HG03108 (cell line): ENCODE measurements around the gene ZMYM4.
"Not testable (repeated sequence)": the region's sequence is repeated elsewhere in the genome, so short reads cannot be mapped to it uniquely, and the experiment has no call there.

ENCODE experiments used
- ATAC-seq: cut with Tn5 transposase; IDR thresholded peaks from one replicate; pipeline ENCODE4 v1.9.1; 2021; ENCODE audit warnings: moderate library complexity; ENCODE audit not compliant: unreplicated experiment

ZMYM4 gene

DNA sequence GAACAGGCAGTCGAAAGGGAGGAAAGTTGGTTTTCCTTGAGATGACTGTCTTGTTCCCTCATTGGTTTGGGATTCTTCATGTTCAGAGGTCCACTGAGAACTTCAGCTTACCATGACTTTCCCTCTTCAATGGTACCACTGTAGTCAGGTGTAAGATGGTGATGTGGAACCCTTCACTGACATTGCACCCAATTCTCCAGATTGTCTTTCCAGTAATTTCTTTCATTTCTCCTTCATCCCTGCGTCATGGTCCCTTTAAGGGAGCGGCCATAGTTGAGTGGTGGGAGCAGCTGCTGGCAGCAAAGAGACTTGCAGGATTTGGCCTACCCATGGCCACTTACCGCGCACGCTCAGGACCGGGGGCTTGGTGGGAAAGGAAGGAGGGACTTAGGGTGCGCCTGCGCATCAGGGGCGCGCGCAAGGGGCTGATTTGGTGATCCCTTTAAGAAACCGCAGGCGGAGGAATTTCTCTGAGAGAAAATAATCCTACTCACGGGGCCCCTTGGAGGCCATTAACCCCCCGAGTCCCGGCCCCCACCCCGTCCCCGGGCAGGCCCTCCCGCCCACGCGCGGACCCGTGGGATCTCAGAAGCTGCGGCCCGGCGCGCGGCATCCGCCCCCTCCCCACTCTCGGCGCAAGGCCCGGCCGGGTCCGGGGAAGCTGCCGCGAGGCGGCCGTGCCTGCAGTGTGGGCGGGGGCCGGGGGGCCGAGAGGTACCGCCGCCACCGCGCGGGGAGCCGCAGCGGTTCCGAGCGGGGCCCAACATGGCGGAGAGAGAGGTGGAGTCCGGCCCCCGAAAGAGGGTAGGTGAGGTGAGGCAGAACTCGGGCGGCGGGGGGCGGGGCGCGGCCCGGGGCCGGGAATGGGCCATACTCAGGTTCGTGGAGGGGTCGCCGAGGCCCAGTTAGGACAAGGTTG, at the start of gene ZMYM4:
TSS of gene ZMYM4 (plus strand) at position 428 of the 919 bp plus-strand sequence. CDS start at position 766, 338 bp downstream.
- ATAC-seq: peak; percentile 82

DNA sequence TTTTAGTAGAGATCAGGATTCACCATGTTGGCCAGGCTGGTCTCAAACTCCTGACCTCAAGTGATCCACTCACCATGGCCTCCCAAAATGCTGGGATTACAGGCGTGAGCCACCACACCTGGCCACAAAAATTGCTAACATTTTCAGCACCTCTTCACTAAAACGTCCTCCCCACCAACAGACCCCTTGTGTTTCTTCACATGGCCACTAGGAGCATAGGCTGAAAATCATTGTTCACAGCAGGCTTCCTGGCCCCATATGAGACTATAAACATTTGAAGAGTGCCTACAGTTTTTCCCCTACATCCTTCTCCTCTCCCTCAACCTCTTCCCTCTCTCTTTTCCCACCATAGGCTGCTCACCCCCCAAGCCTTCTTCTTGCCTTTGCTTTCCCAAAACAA, 47.5 kb upstream of the ZMYM4 start:
- no peak for ATAC-seq

DNA sequence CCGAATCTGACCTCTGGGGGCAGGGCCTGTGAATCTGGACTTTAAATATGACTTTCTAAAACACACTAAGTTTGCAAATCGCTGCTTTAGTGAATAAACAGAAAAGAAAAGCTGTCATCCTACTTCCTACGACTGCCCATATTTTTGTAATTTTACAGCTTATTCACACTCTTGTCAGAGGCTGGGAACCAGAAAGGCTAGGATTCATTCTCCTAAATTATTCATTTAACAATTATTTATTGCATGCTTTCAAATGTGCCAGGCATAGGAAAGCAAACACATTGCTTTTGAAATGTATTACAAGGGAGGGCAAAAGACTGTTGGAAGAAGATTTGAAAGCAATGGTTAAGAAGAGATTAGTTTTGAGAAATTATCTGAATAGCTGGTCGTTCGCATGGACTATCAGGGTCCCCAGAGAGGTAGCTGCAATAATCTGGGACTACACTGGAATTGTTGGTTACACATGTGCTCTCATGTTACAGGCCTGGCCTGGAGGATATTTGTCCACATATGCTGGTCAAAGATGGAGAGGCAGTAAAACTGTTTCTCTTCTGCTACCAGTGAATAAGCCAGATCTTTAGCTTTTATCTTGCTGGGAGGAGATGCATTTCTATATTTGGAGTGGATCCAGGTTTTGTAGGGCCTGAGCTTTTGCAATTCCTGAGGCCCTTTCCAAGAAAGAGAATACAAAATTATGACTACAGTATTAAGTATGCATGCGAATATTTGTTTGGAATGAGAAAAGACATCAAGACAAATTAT, 46.0 kb upstream of the ZMYM4 start:
- no peak for ATAC-seq

DNA sequence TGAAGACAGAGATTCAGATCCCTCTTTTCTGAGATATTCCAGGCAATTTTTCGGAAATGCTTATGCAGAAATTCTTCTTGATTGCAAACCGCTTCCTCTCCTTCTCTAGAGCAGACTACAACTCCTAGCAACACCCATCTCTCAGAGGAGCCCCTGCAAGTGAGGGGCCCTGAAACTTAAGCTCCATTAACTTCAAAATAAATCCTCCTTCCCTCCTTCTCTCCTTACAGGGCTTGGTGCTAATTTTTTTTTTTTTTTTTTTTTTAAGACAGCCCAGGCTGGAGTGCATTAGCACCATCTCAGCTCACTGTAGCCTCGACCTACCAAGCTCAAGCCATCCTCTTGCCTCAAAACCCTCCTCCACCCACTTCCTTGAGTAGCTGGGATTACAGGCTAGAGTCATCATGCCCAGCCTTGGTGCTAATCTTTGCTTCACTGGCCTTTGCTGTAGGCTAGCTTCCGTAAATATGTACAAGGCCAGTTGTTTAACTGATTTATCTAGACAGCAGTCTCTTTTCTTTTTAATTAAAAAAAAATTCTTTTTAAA, 45.4 kb upstream of the ZMYM4 start:
- ATAC-seq: no peak

DNA sequence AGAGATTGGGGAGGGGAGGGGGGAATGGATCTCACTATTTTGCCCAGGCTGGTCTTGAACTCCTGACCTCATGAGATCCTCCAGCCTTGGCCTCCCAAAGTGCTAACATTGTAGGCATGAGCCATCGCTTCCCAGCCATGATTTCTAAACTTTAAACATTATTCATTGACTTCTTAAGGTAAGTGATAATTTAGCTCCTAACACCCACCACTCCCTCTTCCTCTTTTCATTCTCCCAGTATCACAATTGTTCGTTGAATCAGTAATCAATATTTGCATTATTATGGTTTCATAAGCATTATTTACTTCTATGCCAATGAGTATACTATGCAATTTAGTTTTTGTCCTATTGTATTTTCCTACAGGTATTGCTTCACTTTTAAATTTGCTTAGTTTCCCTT, 42.0 kb upstream of the ZMYM4 start:
- no peak for ATAC-seq

DNA sequence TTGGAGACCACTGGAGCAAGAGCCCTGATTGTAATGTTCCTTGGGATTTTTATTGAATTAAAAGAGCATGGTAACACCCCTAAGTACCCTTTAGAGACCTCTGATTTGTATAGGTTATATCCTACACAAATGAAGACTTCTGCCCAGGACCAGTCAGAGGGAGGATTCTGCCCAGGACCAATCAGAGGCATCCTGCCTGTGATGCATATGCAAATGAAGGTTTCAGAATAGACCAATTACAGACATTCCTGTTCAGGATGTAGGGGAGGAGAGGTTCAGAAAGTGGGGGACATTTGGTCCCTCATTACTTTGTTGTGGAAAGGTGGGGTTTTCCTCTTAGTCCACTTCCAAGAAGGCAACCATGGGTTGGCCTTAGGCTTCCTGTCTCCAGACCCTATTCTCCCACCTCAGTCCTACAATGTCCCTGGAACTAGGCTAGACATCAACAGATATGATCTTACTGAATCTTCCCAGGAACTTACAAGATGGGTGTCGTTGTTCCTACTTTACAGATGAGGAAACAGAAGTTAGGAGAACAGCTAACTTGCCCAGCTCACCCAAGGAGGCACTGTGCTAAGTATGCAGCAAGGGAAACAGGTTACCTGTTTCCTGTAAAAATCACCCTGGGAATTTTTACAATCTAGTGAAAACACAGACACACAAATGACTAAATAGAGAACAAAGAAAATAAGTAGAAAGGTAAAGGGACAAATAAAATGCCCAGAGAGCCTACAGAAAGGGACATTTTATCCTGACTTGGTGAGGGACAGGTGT, 38.7 kb upstream of the ZMYM4 start:
- ATAC-seq: no peak

DNA sequence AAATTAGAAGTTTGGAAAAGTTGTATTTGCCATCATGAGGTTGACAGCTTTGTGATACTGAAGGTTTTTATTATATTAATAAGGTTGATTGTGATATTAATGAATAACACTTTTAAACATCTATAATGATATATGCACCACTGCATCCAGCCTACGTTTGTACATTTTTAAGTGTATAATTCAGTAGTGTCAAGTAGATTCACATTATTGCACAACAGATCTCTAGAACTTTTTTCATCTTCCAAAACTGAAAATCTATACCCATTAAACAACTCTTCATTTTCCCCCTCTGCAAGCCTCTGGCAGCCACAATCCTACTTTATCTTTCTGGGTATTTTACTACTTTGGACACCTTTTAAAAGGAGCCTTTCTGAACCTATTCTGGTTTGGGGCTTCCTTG, 37.2 kb upstream of the ZMYM4 start:
- no peak for ATAC-seq

DNA sequence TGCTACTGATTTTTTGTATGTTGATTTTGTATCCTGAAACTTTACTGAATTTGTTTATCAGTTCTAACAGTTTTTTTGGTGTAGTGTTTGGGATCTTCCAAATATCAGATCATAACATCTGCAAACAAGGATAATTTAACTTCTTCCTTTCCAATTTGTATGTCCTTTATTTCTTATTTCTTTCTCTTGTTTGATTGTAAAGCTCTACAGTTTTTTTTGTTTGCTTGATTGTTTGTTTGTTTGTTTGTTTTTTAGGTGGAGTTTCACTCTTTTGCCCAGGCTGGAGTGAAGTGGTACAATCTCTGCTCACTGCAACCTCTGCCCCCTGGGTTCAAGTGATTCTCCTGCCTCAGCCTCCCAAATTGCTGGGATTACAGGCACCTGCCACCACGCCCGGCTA, 31.7 kb upstream of the ZMYM4 start:
- ATAC-seq: not testable (repeated sequence)

DNA sequence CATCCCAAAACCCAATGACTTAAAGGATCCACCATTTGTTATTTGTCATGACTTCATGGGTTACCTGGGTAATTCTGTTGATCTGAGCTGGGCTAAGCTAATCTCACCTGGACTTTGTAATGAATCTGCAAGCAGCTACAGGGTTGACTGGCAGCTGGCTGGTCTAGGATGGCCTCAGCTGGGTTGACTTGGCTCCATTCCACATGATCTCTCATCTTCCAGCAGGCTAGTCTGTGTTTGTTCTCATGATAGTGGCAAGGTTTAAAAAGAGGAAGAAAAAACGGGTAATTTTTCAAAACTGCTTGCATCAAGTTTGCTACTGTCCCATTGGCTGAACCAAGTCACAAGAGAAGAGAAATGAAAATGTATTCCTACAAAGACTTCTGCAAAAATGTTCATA, 24.8 kb upstream of the ZMYM4 start:
- ATAC-seq: no peak

DNA sequence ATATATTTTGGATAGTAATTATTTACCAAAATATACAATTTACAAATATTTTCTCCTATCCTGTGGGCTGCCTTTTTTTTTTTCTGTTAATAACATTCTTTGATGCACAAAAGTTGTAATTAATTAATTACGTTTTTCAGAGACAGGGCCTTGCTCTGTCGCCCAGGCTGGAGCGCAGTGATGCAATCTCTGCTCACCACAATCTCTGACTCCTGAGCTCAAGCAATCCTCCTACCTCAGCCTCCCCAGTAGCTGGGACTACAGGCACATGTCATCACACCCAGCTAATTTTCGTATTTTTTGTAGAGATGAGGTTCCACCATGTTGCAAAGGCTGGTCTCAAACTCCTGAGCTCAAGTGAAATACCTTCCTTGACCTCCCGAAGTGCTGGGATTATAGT, 21.3 kb upstream of the ZMYM4 start:
- ATAC-seq: no peak

DNA sequence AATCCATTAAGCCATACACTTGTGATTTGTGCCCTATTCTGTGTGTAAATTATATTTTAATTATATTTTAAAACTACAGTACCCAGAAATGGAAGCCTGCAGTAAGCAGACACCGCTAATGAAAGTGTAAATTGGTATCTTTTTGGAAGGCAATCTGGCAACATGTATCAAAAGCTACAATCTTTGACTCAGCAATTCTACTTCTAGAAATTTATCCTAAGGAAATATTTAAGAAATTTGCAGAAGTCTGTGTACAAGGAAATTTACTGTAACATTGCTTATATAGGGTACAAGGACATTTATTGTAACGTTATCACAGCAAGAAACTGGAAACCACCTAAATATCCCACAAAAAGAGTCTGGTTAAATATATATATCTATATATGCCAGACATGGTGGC, 14.6 kb upstream of the ZMYM4 start:
- ATAC-seq: no peak

DNA sequence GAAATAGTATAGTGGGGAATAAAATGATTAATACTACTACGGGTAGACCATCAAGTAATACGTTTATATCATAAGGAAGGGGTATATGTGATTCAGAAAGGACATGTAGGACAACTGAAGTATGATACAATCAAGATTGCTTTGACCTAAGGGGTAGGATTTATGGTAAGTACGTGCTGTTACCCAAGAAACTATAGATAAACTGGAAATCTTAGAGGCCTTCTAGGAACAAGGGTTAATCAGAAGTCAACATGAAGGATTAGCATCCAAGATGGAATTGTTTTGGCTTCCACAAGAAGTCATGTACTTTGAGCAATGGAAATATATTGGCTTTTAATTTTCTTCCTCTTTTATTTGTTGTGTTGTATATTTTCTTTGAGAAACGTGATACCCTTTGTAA, 13.2 kb upstream of the ZMYM4 start:
- no peak for ATAC-seq

DNA sequence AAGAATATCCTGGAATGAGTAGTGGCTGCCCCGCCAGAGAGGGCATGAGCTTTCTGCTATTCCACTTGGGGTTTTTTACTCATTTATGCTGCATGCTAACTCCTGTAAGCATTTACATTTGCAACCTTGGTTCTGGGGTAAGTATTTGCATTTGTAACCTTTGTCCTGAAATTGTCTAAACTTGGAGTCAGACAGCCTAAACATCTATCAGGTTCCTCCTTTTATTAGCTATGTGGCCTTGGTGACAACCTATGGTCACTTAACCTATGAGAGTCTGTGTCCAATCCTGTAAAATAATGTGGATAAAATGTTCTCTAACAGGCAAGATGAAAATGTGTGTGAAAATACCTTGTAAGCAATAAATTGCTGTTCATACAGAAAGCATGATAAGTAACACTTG, 8.9 kb upstream of the ZMYM4 start:
- ATAC-seq: no peak

DNA sequence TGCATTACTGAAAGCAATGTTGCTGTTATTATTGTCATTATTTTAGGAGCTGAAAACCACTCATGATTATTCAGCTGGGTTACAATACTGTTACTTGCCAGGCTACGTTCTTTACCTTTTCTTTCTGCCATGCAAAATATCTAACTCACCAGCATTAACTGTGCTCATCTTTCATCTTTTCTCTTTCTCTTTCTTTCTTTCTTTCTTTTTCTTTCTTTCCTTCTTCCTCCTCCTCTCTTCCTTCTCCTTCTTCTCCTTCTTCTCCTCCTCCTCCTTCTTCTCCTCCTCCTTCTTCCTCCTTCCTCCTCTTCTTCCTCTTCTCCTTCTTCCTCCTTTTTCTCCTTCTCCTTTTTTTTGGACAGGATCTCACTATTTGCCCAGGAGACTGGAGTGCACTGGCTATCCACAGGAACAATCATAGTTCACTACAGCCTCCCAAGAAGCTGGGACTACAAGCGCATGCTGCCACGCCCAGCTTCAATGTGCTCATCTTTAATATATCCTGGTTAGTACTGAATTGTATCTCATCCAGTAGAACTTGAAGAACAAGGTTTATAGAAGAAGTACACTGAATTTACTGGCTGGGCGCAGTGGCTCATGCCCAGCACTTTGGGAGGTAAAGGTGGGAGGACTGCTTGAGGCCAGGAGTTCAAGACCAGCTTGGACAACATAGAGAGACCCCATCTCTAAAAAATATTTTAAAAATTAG, 6.9 kb upstream of the ZMYM4 start:
- no peak for ATAC-seq

DNA sequence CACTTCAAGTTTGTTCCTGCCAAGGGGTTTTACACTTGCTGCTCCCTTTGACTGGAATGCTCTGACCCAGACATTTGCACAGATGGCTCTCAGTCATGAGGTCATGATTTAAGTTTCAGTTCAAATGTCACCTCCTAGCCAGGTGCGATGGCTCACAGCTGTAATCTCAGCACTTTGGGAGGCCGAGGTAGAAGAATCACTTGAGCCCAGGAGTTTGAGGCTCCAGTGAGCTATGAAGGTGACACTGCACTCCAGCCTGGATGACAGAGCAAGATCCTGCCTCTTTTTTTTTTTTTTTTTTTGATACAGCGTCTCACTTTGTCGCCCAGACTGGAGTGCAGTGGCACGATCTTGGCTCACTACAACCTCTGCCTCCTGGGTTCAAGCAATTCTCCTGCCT, 4.5 kb upstream of the ZMYM4 start:
- ATAC-seq: no peak

DNA sequence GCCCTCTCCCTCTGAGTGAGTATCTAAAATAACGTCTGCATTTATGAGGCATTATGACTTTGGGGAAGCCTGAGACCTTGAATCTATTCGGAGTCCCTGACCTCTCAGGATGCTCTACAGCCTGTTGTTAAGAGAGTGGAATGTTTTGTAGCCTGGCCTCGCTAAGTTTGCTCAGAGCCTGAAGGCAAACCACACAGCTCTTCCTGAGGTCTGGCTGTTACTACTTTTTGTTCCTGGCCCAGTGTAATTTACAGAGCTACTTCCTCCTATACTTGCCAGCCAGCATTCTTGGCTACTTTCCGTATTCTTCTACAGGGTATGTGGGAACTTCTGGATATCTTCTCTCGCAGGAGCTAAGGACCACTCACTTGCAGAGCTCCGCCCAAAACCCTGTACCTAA, 3.6 kb upstream of the ZMYM4 start:
- ATAC-seq: no peak

DNA sequence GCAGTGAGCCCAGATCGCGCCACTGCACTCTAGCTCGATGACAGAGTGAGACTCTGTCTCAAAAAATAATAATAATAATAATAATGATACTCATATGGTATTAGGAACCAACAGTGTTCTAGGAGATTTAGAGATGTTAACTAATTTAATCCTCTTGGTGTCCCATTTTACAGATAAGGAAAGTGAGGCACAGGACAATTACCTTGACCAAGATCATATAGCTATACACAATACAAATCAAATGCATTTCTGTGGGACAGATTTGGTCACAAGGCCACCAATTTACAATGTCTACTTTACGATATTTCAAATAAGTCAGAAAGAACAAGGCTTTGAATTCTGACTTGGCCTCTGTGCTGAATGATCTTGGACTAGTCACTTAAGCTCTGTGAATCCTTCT, 2.2 kb upstream of the ZMYM4 start:
- ATAC-seq: no peak

DNA sequence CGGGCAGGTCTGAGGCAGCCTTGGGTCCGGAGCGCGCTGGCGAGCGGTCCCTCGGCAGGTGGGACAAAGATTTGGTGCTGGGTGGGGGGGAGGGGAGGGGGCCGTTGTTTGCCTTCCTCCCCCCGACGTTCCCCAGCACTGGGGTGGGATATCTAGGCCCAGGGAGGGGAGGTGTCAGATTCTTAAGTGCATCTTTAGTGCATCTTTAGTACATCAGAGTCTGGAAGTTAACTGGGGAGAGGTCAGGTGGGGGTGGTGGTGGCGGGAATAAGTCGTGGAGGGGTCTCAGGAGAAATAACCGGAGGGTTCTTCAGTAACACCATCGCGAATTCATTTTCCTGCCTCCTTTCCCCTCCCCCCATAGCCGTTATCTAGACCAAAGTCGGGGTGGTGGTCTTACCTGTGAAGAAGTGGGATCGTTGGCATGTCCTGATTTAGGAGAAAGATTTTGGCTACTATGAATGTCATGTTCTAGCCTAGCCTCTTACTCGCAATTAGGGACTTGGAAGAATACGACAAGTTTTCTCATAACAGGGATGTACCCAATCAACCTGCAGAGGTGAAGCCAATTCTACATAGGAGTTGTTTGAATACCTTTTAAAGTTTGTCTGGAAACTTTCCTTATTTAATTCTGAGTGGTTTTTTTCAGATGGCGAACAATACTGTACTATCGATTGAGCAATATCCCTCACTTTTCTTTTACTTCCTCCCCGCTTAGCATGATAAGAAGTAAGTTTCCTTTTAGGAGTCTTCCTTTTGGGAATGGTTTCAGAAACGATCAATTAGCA, 886 bp downstream of the ZMYM4 start:
- no peak for ATAC-seq

DNA sequence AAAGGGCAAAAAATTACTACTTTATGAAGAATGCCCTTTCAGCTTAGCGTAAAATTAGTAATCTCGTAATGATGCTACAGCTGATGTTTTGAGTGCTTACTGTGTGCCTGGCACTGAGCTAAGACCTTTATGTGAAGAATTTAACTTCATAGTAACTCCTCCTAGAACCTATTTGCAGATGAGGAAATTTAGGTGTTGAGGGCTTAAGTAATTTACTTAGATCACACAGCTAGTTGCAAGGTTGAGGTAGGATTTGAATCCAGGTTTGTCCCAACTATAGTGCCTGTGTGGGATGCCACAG, 1.4 kb downstream of the ZMYM4 start:
- no peak for ATAC-seq

DNA sequence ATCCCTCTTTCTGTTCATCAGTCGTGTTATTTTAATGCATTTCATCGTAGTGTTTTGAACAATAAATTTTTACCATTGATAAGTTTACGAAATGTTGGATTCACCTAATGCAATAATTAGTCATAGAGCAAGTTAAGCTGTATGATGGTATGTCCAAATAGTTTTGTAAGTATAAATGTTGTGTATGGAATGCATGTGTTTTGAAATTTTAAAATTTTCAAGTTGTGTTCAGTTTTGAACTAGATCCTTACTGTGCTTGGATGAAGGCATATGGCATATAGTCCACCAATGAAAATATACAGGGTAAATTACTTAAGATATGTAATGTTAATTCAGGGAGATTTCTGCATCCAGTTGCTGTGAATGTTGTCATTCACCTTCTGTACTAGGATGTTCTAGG, 2.3 kb downstream of the ZMYM4 start:
- no peak for ATAC-seq
